ENCODE measurements around the gene ATP6V0B. TPM values are rescaled to one million over a fixed set of nuclear protein-coding genes. Genes with fewer than 3 reads are reported as not detected.

The ATP6V0B gene
- total RNA-seq (87.5 and 171 TPM in 2 replicates), polyA plus RNA-seq (263 and 316 TPM in 2 replicates)

DNA sequence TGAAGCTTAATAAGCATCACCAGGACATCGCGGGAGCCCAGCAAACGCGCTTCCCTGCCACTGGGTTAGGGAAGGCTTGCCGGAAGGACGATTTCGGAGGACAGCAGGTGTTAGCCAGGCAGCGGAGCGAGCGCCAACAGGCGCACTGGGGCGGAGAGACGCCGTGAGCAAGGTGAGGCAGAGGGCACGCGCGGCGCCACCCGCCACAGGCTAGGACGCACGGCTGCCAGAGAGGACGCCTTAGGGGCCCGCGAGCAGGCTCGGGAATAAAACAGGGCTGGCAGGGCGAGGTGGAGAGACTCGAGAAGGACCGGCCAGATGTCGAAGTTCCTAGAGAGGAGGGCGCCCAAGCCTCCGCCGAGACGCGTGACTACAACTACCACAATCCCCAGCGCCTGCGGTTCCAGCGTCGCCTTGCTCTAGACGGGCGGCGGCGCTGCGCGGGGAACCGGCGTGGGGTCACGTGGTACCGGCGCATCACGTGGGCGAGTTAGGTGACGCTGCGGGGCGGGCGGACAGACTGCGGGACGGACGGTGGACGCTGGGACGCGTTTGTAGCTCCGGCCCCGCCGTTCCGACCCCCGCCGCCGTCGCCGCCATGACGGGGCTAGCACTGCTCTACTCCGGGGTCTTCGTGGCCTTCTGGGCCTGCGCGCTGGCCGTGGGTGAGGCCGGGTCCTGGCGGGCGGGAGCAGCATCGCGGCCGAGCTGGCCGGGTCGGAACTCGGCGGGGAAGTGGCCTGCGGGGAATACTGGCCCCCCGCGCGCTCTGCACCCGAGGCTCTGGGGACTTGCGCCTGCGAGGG lies at the start of gene ATP6V0B:
Gene ATP6V0B, plus strand, starts transcription at position 518 of the 806 bp plus-strand sequence. Its CDS starts 81 bp downstream, at position 599.
- Histone ChIP-seq H3K27me3 (no peaks in the 10 kb centered on the region), H3K36me3 (peaks cover 11% of the 10 kb centered on the region), H3K27ac (peak within 1 kb of the TSS; percentile 79), H3K4me3 (peak within 1 kb of the TSS; percentile 62), H3K9me3 (ENCODE audit: low read depth) (no peaks in the 10 kb centered on the region), H3K4me1 (ENCODE audit: low read depth) (peaks cover 3% of the 10 kb centered on the region)
- TF ChIP-seq, protein P1, sequence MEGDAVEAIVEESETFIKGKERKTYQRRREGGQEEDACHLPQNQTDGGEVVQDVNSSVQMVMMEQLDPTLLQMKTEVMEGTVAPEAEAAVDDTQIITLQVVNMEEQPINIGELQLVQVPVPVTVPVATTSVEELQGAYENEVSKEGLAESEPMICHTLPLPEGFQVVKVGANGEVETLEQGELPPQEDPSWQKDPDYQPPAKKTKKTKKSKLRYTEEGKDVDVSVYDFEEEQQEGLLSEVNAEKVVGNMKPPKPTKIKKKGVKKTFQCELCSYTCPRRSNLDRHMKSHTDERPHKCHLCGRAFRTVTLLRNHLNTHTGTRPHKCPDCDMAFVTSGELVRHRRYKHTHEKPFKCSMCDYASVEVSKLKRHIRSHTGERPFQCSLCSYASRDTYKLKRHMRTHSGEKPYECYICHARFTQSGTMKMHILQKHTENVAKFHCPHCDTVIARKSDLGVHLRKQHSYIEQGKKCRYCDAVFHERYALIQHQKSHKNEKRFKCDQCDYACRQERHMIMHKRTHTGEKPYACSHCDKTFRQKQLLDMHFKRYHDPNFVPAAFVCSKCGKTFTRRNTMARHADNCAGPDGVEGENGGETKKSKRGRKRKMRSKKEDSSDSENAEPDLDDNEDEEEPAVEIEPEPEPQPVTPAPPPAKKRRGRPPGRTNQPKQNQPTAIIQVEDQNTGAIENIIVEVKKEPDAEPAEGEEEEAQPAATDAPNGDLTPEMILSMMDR (IDR thresholded peaks at IDR 0.05; ENCODE audit: low read depth, low read length), result peak; percentile 22
- peak; percentile 96 to 97 for DNase-seq (ENCODE audit: low read depth in 1 of 2, low spot score in 1 of 2)

DNA sequence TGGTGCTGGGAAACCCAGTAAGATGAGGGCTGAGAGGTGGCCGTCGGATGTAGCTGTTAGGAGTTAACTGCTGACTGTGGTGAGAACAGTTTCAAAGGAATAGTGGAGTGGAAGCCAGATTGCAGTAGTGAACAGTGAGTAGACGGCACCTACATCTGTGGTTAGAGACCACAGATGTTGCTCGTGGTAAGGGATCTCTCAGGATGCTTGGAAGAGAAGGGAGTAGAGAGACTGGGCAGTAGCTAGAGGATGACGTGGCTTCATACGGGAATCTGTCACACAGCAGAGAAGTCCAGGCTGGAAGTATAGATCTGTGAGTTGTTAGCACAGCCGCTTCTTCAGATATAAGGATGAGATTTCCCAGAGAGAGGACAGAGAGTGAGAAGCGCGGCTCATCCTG lies 48.9 kb upstream of the ATP6V0B start:
- Histone ChIP-seq H3K27me3 (no peaks in the 10 kb centered on the region), H3K4me3 (no peak overlapping the region), H3K4me1 (ENCODE audit: low read depth) (no peaks in the 10 kb centered on the region), H3K9me3 (ENCODE audit: low read depth) (no peaks in the 10 kb centered on the region), H3K36me3 (no peaks in the 10 kb centered on the region), H3K27ac (no peak overlapping the region)
- TF ChIP-seq, protein P1 (IDR thresholded peaks at IDR 0.05; ENCODE audit: low read depth, low read length), result no peak
- no peak for DNase-seq (ENCODE audit: low read depth in 1 of 2, low spot score in 1 of 2)

DNA sequence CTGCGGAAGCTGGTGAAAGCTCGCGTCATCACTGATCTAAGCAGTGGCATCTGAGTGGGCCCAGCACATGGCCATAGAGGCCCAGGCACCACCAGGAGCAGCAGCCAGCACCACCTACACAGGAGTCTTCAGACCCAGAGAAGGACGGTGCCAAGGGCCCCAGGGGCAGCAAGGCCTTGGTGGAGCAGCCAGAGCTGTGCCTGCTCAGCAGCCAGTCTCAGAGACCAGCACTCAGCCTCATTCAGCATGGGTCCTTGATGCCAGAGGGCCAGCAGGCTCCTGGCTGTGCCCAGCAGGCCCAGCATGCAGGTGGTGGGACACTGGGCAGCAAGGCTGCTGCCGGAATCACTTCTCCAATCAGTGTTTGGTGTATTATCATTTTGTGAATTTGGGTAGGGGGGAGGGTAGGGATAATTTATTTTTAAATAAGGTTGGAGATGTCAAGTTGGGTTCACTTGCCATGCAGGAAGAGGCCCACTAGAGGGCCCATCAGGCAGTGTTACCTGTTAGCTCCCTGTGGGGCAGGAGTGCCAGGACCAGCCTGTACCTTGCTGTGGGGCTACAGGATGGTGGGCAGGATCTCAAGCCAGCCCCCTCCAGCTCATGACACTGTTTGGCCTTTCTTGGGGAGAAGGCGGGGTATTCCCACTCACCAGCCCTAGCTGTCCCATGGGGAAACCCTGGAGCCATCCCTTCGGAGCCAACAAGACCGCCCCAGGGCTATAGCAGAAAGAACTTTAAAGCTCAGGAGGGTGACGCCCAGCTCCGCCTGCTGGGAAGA lies 44.4 kb upstream of the ATP6V0B start:
- H3K27me3 ChIP-seq, result no peaks in the 10 kb centered on the region
- H3K4me3 ChIP-seq, result no peak overlapping the region
- no peak for DNase-seq (ENCODE audit: low read depth in 1 of 2, low spot score in 1 of 2)
- H3K36me3 ChIP-seq, result no peaks in the 10 kb centered on the region
- peaks cover 10% of the 10 kb centered on the region for H3K4me1 ChIP-seq (ENCODE audit: low read depth)
- no peaks in the 10 kb centered on the region for H3K9me3 ChIP-seq (ENCODE audit: low read depth)
- H3K27ac ChIP-seq, result no peak overlapping the region
- TF ChIP-seq, protein P1 (IDR thresholded peaks at IDR 0.05; ENCODE audit: low read depth, low read length), result peak; percentile 40

DNA sequence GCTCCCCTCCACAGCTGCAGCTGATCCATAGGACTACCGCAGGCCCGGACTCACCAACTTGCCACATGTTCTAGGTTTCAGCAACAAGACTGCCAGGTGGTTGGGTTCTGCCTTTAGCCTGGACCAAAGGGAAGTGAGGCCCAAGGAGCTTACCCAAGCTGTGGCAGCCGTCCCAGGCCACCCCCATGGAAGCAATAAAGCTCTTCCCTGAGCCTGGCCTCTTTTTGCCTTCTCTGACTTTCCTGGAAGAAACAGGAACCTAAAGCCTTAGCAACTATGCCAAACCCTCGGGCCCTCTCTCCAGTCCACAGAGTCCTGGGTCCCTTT lies 43.8 kb upstream of the ATP6V0B start:
- TF ChIP-seq, protein P1 (IDR thresholded peaks at IDR 0.05; ENCODE audit: low read depth, low read length), result no peak
- no peaks in the 10 kb centered on the region for H3K9me3 ChIP-seq (ENCODE audit: low read depth)
- peaks cover 2% of the 10 kb centered on the region for H3K27me3 ChIP-seq
- H3K36me3 ChIP-seq, result no peaks in the 10 kb centered on the region
- peaks cover 12% of the 10 kb centered on the region for H3K4me1 ChIP-seq (ENCODE audit: low read depth)
- H3K27ac ChIP-seq, result no peak overlapping the region
- no peak overlapping the region for H3K4me3 ChIP-seq
- no peak for DNase-seq (ENCODE audit: low read depth in 1 of 2, low spot score in 1 of 2)

DNA sequence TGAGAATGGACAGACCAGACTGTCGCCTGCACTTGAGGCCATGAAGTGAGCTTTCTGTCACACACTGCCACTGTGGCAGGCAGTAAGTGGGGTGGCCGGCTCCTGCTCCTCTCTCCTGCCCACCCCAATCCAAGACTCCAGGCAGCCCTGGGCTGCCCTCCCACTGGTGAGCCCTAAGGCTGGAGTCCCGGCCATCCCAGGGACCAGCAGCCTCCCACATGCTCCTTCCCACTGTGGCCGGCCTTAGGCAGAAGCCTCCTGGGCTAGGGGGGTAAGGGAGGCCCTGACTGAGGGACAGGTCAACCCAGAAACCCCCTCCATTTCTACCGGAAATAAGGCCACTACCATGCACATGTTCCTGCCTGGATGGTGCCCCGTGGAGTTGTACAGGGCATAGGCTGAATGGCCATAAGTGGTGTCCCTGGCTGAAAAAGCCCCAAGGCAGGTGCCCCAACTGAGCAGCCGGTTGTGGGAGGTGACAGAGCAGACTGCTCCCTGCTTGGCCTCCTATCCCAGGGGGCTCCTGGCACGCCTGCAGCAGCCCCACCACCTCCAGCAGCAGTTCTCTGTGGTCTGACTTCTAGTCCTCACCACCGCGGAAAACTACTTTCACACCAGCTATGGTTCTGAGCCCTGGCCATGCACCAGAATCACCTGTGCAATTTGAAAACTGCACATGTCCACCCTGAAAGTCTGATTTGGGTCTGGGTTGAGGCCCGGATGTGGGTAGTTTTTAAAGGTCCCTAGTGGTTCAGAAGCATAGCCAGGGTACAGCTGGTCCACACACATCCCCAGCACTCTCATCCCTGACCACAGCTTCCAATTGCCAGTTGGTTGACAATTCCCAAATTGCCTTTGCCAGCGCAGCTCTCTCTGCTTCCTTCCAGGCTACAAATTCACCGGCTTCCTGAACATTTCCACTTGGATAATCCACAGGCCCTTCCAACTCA lies 42.8 kb upstream of the ATP6V0B start:
- Histone ChIP-seq H3K27me3 (peaks cover 3% of the 10 kb centered on the region), H3K4me3 (no peak overlapping the region), H3K4me1 (ENCODE audit: low read depth) (peaks cover 12% of the 10 kb centered on the region), H3K9me3 (ENCODE audit: low read depth) (no peaks in the 10 kb centered on the region), H3K36me3 (no peaks in the 10 kb centered on the region), H3K27ac (no peak overlapping the region)
- TF ChIP-seq, protein P1 (IDR thresholded peaks at IDR 0.05; ENCODE audit: low read depth, low read length), result no peak
- peak in 1 of 2 donors; percentile 41 for DNase-seq (ENCODE audit: low read depth in 1 of 2, low spot score in 1 of 2)

Measured in cardiac muscle cell (in vitro differentiated cells and primary cell).